GM12878 (cell line): Measurements from ENCODE around the gene HIRIP3. TPM values are rescaled to one million over a fixed set of nuclear protein-coding genes. Genes with fewer than 3 reads are reported as not detected.

ENCODE experiments used
- ATAC-seq: fragments of 200-7000 bp; cut with Tn5 transposase; 3 replicates; pipeline ENCODE4 v1.9.1; 2020; ENCODE audit warnings: mild to moderate bottlenecking, moderate library complexity
- BruUV-seq: library from RNA; stranded (reverse); fragments of 400-500 nt; replicated peaks from 2 replicates; lab custom pipeline; 2021; lab: Mats Ljungman, UMichigan
- CTCF ChIA-PET: fragments of 300-600 bp; sonication (Branson Sonifier 250); formaldehyde crosslinking; extraction: SDS; loops from one replicate; lab custom pipeline; 2021; ENCODE audit warnings: inconsistent platforms; lab: Yijun Ruan, JAX
- POLR2A ChIA-PET: fragments of 350-600 bp; formaldehyde crosslinking; extraction: SDS; loops from one replicate; lab custom pipeline; 2021; ENCODE audit warnings: inconsistent platforms; lab: Charles Lee
- RAD21 ChIA-PET: fragments of 300-600 bp; sonication (Branson Sonifier 250); formaldehyde crosslinking; loops from one replicate; lab custom pipeline; 2023; ENCODE audit warnings: antibody characterized with exemption; ENCODE audit not compliant: unreplicated experiment; lab: Charles Lee
- SMC1A ChIA-PET: fragments of 300-600 bp; sonication (Branson Sonifier 250); formaldehyde crosslinking; loops from one replicate; lab custom pipeline; 2023; ENCODE audit not compliant: unreplicated experiment, uncharacterized antibody; lab: Charles Lee
- DNase-seq: peaks from one replicate; pipeline ENCODE4 v3.0.0-alpha.2; 2011; ENCODE audit warnings: low read depth, low spot score
- FAIRE-seq: peaks from 3 replicates; lab custom pipeline; 2011; peaks lifted over from hg19 to GRCh38; lab: Jason Lieb, UNC
- H2AFZ ChIP-seq: 2 replicates; pipeline ENCODE4 v1.6.0; 2011; ENCODE audit warnings: low read depth, low read length, control low read depth; ENCODE audit not compliant: control insufficient read depth
- H3K27ac ChIP-seq: 2 replicates; pipeline ENCODE4 v1.5.1; 2011; ENCODE audit warnings: control low read depth; ENCODE audit not compliant: control insufficient read depth, insufficient read depth
- H3K27me3 ChIP-seq, 2 experiments: replicated peaks in 1 of 2; 2 replicates each; pipeline versions ENCODE4 v1.6.0 to v1.6.1; 2011; ENCODE audit warnings: low read length in 1 of 2; ENCODE audit not compliant: control insufficient read depth in 2 of 2, insufficient read depth in 2 of 2
- H3K36me3 ChIP-seq, 2 experiments: 2 replicates each; pipeline ENCODE4 v1.5.1; 2011; ENCODE audit warnings: low read length in 1 of 2; ENCODE audit not compliant: control insufficient read depth in 2 of 2, insufficient read depth in 2 of 2
- H3K4me1 ChIP-seq: 2 replicates; pipeline ENCODE4 v1.6.1; 2011; ENCODE audit warnings: mild to moderate bottlenecking, low read length, moderate library complexity, mixed read lengths; ENCODE audit not compliant: control insufficient read depth, insufficient read depth
- H3K4me2 ChIP-seq: 2 replicates; pipeline ENCODE4 v1.6.0; 2011; ENCODE audit warnings: control low read depth; ENCODE audit not compliant: control insufficient read depth, insufficient read depth
- H3K4me3 ChIP-seq: fragments of 200-600 bp; sonication (generic); 2 replicates; pipeline ENCODE4 v1.5.1; 2016
- H3K79me2 ChIP-seq: 2 replicates; pipeline ENCODE4 v1.6.0; 2011; ENCODE audit warnings: low read length; ENCODE audit not compliant: control insufficient read depth, insufficient read depth
- H3K9ac ChIP-seq: 2 replicates; pipeline ENCODE4 v1.8.0; 2011; ENCODE audit warnings: low read length, control low read depth, mixed read lengths; ENCODE audit not compliant: control insufficient read depth, insufficient read depth
- H3K9me3 ChIP-seq: replicated peaks from 3 replicates; pipeline ENCODE4 v1.5.1; 2011; ENCODE audit warnings: mild to moderate bottlenecking, low read length; ENCODE audit not compliant: control insufficient read depth, insufficient read depth
- H4K20me1 ChIP-seq: 2 replicates; pipeline ENCODE4 v1.6.0; 2011; ENCODE audit not compliant: control insufficient read depth, insufficient read depth
- MAX ChIP-seq: IDR thresholded peaks from 2 replicates; pipeline ENCODE4 v1.6.1; 2012; ENCODE audit warnings: low read depth, low read length, improper control_type of control experiment
- NR2C1 ChIP-seq: fragments of 450-650 bp; IDR thresholded peaks from 2 replicates; pipeline ENCODE4 v1.6.1; 2017; ENCODE audit warnings: antibody characterized with exemption, mild to moderate bottlenecking, moderate library complexity
- POLR2A ChIP-seq: IDR thresholded peaks from 2 replicates; pipeline ENCODE4 v1.6.1; 2011; ENCODE audit warnings: low read depth, mild to moderate bottlenecking, low read length
- PRDM15 ChIP-seq: fragments of 450-650 bp; formaldehyde crosslinking; IDR thresholded peaks from 2 replicates; pipeline ENCODE4 v1.4.0; 2020; ENCODE audit warnings: mild to moderate bottlenecking, moderate library complexity
- SP1 ChIP-seq: IDR thresholded peaks from one replicate; pipeline ENCODE4 v1.6.1; 2011; ENCODE audit warnings: low read depth, low read length
- WGBS: methylation state at CpG from one replicate; pipeline ENCODE4 v1.1.6; 2016; ENCODE audit warnings: low lambda C conversion rate; ENCODE audit not compliant: insufficient replicate concordance, insufficient coverage; ENCODE audit errors: missing lambda C conversion rate; 5-methylcytosine and 5-hydroxymethylcytosine counted together
- in situ Hi-C: fragments of 300-500 bp; cut with MboI; formaldehyde crosslinking; loops from 9 replicates; pipeline ENCODE4 v1.14.3; 2018; ENCODE audit warnings: mixed read lengths
- intact Hi-C: fragments of 100-400 bp; cut with micrococcal nuclease; formaldehyde crosslinking; loops from one replicate; pipeline ENCODE4 v1.14.2; 2022; ENCODE audit not compliant: unreplicated experiment
- polyA plus RNA-seq, 11 experiments: library from polyadenylated mRNA; depleted of rRNA in 4 of 11; unstranded in 6 of 11; stranded (reverse) in 5 of 11; fragments of >200 nt; fragmentation: Nextera tagmentation in 4 of 11; fragmentation: Illumina TruSeq in 1 of 11; extraction: Ambion mirVana in 4 of 11; extraction: Trizol in 1 of 11; gene quantifications; 1 replicate in 1 of 11; 2 replicates in 10 of 11; pipeline versions ENCODE4 v1.2.1 to v1.2.3, GENCODE V29; 2011 to 2016; ENCODE audit warnings: inconsistent platforms in 2 of 11, missing spikeins in 2 of 11, low read depth in 1 of 11
- total RNA-seq, 4 experiments: library from RNA; depleted of rRNA in 3 of 4; stranded (reverse); fragments of >200 nt in 3 of 4; fragmentation: Illumina TruSeq in 1 of 4; extraction: Trizol in 1 of 4; gene quantifications; 2 replicates each; pipeline versions ENCODE4 v1.2.1 to v1.2.3, GENCODE V29; 2013 to 2021

Gene HIRIP3
- total and polyA plus RNA-seq, 10 of the 15 experiments (the other 5 are each of a cell fraction or from before 2014, with no cell fraction given) = 4.1 to 43.5 (median 23.9) TPM

DNA sequence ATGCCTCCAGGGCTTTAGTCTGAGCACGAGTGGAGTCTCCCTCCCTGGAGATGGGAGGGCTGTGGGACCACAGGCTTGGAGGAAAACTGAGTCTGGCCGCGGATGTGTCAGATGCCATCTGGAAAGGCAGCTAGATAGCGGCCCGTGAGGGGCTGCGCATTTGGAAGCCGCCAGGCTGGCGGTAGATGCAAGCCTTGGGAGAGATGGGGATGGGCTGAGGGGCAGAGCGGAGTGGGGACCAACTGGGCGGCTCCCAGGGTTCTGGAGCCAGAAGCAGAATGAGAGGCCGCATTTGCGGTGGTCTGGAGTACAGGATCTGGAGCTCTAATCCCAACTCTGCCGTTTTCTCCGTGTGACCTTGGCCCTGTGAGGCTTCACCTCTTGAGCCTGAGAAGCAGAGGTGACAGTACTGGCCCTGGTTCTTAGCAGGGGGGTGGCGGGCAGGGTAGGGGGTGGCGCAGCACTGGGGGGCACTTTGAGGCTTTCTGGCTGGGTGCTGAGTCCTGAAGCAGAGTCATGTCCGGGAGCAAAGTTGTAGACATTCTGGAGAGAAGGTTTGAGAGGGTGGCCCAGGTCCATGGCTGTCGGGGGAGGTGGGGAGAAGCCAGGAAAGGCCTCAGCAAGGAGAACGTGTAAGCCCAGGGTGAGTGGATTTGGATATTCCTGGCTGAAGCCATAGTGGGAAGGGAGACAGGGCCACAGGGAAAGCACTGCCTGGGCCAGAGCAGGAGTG is 7.4 kb upstream of the HIRIP3 start:
- H2AFZ ChIP-seq = no peak overlapping the region
- H4K20me1 ChIP-seq = no peaks in the 10 kb centered on the region
- TF ChIP-seq MAX (no peak), PRDM15 (no peak), POLR2A (no peak), SP1 (no peak), NR2C1 (no peak)
- FAIRE-seq (no peak), DNase-seq (no peak), ATAC-seq (no peak)
- no peaks in the 10 kb centered on the region for H3K79me2 ChIP-seq
- no peaks in the 10 kb centered on the region for H3K9me3 ChIP-seq
- CTCF ChIA-PET = interaction anchor here (0.6 kb wide), 1 partner anchor 293 kb away, joined by 3 read pairs; no protein-coding TSS in a partner anchor
- peaks cover 0 to 6% of the 10 kb centered on the region in 2 experiments for H3K36me3 ChIP-seq
- no peaks in the 10 kb centered on the region for H3K27me3 ChIP-seq
- no peak overlapping the region for H3K27ac ChIP-seq
- H3K4me2 ChIP-seq = no peak overlapping the region
- BruUV-seq = no TSS peak
- in situ Hi-C loops (loop anchor here (25.0 kb wide), 1 partner anchor 890 kb away; no protein-coding TSS in a partner anchor), intact Hi-C loops (no loop called here)
- RAD21 ChIA-PET = no interaction called here
- POLR2A ChIA-PET = interaction anchor here (0.5 kb wide), 1 partner anchor 85 kb away, joined by 6 read pairs; no protein-coding TSS in a partner anchor
- no peaks in the 10 kb centered on the region for H3K4me1 ChIP-seq
- H3K9ac ChIP-seq = no peak overlapping the region
- 93% methylated on average over 19 of the region's 19 CpGs for WGBS
- no peak overlapping the region for H3K4me3 ChIP-seq
- SMC1A ChIA-PET = no interaction called here
